COLO668 (cell line): ENCODE measurements around the gene FCHO2.
A peak's percentile ranks its signal among the peaks of the same experiment; 100 is the strongest.
"Not testable (repeated sequence)": the region's sequence is repeated elsewhere in the genome, so short reads cannot be mapped to it uniquely, and the experiment has no call there.

ENCODE experiments used
- DNase-seq: peaks from one replicate; lab custom pipeline; 2025; ENCODE audit not compliant: unreplicated experiment; lab: John Stamatoyannopoulos, UW

FCHO2 gene

DNA sequence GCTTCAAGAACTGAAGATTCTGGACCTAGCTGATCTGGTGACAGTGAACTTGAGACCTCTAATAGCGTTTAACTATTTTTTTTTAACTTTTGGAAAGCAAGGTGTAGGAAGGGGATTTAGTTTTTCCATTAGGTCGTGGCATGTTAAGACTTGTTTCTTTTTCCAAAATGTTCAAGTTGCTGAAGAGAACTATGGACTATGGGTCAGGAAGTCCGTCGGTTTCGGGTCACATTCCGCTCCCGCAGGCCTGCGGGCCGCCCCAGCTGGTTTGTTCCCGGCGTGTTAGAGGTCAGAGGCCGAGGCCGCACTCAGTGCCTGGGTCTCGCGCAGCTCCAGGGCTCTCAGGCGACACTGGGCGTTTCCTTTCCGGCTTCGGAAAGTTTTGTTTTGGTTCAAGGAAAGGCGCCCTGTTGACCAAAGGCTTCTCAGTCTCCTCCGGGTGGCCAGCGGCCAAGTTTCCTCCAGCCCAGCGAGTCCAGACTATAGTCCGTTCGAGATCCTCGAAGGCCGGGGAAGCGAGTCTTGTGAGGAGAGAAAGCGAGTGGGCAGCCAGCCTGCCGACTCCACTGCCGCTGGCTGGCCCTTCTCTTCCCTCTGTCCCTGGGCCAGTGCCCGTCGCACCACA lies 586 bp upstream of the FCHO2 start:
- peak; percentile 33 for DNase-seq

DNA sequence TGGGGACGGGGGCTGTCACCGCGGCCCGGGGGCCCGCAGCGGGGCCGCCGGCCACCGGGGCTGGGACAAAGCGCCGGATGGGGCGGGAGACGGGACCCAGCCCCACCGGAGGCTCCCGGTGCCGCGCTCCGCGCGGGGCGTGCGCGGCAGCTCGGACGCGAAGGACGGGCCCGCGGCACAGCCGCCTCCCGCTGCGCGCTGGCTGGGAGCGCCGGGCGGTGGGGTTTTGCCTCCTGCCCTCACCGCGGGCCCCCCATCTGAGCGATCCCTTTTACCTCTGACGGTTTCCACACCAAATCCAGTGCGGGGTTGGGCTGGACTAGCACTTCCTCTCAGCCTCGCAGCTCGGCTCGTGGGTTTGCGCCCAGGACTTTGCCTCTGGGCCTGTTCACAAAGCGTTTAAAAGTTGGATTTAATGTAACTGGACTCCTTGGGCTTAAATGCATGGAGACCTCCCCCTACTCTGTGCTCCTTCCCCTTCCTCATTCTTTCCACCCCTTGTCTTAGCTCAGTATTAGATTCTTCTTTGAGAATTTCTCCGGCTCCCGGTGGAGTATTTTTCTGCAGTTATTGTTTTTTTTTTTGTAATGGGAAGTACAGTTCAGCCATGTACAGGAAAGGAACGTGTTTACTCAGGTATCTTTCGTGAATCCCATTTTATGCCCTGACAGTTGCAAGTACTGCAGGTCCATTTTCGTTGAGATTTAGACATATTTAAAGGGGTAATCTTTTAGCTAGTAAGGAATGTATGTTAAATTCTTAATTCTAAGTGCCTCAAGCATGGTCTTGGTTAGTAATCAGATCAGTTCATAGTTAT lies 691 bp downstream of the FCHO2 start:
- peak; percentile 63 for DNase-seq

DNA sequence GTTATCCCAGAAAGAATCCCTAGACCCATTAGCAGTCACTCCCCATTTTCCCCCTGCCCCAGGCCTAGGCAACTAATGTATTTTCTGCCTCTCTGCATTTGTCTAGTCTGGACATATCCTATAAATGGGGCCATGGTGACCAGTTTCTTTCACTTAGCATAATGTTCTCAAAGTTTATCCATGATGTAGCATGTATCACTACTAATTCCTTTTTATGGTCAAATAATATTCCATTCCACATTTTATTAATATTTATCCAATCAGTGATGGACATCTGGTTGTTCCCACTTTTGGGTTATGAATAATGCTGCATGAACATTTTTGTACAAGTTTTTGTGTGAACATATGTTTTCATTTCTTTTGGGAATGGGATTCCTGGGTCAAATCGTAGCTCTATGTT lies 1.5 kb downstream of the FCHO2 start:
- no peak for DNase-seq

DNA sequence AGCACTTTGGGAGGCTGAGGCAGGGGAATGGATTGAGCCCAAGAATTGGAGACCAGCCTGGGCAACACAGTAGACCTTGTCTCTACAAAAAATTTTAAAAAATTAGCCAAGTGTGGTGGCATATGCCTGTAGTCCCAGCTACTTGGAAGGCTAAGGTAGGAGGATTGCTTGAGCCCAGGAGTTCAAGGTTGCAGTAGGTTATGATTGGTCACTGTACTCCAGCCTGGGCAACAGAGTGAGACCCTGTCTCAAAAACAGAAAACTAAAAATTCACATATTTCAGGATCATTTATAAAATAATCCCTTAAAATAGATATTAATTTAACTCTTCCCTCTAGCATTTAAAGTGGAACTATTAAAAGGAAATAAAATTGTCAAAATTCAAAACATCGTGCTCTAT lies 3.4 kb downstream of the FCHO2 start:
- DNase-seq, result no peak

DNA sequence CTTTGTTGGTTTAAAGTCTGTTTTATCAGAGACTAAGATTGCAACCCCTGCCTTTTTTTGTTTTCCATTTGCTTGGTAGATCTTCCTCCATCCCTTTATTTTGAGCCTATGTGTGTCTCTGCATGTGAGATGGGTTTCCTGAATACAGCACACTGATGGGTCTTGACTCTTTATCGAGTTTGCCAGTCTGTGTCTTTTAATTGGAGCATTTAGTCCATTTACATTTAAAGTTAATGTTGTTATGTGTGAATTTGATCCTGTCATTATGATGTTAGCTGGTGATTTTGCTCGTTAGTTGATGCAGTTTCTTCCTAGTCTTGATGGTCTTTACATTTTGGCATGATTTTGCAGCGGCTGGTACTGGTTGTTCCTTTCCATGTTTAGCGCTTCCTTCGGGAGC lies 18.6 kb downstream of the FCHO2 start:
- DNase-seq, result not testable (repeated sequence)

DNA sequence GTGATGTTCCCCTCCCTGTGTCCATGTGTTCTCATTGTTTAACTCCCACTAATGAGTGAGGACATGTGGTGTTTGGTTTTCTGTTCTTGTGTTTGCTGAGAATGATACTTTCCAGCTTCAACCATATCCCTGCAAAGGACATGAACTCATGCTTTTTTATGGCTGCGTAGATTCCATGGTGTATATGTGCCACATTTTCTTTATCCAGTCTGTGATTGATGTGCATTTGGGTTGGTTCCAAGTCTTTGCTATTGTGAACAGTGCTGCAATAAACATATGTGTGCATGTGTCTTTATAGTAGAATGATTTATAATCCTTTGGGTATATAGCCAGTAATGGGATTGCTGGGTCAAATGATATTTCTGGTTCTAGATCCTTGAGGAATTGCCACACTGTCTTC lies 21.0 kb downstream of the FCHO2 start:
- DNase-seq, result peak; percentile 28

DNA sequence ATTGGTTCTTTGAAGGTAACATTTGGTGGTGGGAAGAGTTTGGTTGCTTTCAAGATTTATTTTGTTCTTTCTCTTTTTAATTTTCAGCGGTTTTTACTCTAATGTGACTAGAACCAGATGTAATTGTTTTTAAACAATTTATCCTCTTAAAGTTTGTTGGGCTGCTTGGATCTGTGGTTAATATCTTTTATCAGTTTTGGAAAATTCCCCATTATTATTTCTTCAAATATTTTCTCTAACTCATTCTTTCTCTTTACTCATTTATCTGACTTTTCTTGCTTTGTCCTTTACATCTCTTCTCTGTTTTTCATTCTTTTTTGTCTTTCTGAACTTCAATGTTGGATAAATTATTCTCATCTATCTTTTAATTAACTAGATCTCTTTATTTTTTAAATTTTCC lies 29.9 kb downstream of the FCHO2 start:
- DNase-seq, result no peak

DNA sequence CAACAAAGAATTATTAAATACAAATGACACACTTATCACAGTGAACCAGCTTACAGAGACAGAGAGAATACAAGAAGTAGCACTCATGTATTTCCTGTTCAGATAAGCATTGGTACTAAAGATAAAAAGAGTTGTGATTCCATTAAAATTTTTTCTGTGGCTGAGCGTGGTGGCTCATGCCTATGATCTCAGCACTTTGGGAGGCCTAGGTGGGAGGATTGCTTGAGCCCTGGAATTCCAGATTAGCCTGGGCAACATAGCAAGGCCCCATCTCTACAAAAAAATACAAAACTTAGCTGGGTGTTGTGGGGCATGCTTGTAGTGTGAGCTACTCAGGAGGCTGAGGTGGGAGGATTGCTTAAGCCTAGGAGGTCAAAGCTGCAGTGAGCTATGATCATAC lies 32.9 kb downstream of the FCHO2 start:
- DNase-seq, result no peak

DNA sequence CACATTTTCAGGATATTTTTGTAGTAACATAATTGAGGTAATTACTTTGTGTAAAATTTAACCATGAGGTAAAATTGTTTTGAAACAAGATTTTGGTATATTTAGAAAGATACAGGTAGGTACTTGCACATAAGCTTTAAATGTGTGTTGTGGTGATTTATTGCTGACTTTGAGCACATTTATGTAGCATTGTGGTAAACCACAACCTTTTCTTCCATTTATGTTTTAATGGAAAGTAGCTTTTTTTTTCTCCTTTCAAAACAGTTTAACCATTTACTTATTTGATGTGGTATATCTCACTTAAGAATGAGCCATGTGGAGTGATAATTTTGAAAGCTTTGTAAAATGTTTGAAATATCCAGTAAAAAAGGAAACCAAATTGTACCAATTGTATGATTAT lies 35.6 kb downstream of the FCHO2 start:
- DNase-seq, result no peak

DNA sequence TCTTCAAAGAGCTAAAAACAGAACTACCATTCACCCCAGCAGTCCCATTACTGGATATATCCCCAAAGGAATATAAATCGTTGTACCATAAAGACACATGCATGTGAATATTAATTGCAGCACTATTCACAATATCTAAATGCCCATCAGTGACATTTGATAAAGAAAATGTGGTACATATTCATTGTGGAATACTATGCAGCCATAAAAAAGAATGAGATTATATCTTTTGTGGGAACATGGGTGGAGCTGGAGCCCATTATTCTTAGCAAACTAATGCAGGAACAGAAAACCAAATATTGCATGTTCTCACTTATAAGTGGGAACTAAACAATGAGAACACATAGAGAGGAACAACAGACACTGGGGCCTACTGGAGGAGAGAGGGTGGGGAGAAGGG lies 38.7 kb downstream of the FCHO2 start:
- DNase-seq, result no peak

DNA sequence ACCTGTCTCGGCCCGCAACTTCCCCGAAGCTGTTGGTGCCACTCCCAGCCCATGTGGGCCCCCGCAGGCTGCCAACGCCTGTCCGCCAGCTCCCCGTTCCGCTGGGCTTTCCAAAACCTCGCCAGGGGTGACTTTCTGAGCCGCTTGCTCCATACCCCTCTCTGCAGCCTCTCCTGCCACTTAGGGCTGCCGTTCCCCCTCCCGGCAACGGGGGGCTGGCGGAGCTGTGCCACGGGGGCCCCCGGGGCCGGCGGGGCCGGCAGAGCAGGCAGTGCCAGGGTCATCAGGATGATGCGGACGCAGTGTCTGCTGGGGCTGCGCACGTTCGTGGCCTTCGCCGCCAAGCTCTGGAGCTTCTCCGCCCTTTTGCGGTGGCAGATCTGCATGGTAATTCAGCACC lies 40.8 kb downstream of the FCHO2 start:
- DNase-seq, result no peak

DNA sequence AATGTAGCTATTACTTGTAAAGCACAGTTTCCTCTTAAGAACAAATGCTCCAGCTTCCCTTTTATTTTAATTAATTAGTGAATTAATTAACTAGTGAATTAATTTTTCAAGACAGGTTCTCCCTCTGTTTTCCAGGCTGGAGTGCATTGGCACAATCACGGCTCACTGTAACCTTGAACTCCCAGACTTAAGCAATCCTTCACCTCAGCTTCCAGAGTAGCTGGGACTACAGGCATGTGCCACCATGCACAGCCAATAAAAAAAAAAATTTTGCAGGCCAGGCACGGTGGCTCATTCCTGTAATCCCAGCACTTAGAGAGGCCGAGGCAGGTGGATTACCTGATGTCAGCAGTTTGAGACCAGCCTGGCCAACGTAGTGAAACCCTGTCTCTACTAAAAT lies 44.1 kb downstream of the FCHO2 start:
- no peak for DNase-seq

DNA sequence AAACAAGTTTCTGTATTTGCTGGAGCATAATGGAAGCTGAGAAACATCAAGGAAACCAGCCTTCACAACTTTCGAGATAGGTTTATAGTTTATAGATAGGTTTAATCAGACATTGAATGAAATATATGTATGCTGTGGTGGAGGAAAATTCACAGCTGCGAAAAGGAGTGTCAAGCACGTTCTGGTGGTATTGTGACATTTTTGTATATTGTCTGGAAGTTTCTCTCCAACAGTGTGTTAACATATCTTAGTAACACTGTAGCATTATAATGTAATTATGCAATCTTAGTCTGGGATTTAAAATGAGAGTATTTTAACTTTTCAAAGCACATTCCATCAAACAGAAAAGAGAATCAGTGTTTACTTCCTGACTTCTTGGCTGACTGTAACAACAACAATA lies 50.0 kb downstream of the FCHO2 start:
- DNase-seq, result no peak

DNA sequence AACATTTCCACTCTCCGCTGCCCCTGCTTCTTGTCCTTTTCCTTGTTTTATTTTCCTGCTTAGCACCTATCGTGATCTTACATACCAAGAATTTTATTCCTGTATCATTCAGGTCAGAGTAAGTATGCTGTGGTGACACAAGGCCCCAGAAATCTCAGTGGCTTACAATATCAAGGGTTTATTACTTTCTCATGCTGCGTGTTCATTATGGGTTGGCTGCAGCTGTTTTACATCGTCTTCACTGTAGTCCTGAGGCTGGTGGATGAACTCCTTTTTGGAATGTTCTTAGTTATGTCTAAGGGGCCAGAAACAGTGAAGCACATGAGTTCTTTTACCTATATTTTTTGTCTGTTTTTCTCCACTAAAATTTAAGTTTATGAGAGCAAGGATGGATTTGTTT lies 51.2 kb downstream of the FCHO2 start:
- DNase-seq, result no peak

DNA sequence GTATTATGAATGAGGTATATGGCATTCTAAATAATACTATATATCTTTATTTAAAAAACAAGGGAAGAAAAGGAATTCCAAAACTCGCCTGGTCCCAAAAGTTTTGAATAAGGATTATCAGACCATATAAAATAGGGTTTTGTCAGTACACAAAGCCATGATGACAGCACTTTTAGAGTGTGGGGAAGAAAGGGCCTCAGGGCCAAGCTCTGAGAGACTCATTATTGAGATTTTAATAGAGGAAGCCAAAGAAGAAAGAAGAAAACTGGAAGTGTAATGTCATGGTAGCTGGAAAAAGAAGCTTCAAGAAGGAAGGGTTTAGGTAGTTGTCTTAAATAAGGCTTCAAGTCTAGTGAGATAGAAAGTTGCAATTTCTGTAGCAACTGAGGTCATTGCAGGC lies 53.0 kb downstream of the FCHO2 start:
- no peak for DNase-seq

DNA sequence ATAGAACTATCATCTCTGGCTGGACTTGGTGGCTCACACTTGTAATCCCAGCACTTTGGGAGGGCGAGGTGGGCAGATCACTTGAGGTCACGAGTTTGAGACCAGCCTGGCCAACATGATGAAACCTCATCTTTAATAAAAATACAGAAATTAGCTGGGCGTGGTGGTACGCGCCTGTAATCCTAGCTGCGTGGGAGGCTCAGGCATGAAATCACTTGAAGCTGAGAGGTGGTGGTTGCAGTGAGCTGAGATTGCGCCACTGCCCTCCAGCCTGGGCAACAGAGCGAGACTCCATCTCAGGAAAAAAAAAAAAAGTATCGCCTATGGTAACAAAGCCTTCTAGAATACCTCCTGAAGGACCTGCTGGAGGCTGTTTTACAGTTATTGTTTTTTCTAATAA lies 55.8 kb downstream of the FCHO2 start:
- not testable (repeated sequence) for DNase-seq

DNA sequence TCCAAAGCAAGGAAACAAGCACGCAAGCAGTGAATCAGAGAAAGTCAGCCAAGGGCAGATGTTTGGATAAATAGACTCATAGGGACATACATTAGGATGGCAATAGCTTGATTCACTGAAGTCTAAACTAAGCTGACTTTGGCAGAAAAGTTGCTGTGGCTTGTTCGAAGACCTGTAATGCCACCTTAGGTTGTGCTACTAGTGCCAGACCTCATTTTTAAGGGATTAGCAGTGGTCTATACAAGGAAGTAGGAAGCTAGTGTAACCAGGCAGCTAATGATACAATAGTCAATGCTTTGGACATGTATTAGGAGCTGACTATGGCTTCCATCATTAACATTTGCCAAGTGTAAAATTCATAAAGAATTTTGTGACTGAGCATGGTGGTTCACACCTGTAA lies 63.1 kb downstream of the FCHO2 start:
- DNase-seq, result no peak

DNA sequence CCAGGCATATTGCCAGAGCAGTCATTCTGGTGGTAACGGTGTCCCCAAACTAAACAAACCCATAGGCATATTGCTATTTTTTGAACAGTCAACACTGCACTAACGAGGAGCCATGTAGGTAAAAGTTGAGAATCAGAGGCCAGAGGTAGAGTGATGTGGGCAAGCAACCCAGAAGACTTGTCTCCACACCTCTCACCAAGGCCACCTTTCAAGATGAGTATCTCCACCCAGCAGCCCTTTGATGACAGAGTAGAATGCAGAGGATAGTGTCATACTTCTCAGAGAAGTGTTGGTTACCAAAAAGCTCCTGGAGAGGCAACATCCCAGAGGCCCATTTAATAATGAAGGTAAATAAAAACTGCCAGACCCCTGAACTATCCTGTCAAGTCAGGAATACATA lies 63.9 kb downstream of the FCHO2 start:
- DNase-seq, result no peak

DNA sequence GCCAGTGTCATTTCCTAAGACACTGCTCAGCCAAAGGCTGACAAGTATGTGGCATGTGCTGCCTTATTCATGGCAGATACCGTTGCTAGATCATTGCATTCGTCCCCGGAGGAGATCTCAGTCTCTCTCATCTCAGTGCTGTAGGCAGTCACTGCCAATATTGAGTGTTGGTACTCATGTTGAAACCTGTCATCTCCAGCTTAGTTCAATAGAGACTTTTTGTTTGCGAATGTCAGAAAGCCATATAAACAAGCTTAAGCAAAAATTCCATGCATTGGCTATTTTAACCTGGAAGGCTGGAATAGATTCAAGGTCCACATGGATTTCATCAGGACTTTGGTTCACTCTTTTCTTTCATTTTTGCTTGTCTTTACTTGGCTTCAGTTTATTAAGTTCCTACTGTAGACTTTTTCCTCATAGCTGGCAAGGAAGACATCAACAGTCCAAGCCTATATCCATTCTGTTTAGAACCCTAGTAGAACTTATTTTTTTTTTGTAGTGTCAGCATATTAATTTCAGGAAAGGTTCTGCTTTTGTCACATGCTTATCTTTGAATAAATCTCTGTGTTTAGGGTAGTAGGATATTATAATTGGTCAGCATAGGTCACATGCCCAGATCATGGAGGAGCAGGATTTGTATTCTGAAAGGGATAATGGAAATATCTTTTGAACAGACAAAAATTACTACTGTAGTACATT lies 66.8 kb downstream of the FCHO2 start:
- no peak for DNase-seq

DNA sequence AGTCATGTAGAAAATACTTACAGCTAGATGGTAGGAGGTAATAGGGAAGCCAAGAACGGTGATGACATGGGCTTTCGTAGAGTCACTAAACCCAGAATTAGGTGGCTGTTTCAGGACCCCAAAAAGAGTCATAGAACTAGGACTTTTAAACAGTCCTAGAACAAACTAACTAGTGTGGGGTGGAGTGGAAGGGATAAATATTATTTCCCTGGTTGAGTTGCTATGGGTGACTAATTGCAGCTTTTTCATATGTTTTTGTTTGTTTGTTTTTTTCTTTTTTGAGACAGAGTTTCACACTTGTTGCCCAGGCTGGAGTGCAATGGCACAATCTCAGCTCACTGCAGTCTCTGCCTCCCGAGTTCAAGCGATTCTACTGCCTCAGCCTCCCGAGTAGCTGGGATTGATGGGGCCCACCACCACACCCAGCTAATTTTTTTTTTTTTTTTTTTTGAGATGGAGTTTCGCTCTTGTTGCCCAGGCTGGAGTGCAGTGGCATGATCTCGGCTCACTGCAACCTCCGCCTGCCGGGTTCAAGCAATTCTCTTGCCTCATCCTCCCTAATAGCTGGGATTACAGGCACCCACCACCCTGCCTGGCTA lies 69.2 kb downstream of the FCHO2 start:
- not testable (repeated sequence) for DNase-seq

DNA sequence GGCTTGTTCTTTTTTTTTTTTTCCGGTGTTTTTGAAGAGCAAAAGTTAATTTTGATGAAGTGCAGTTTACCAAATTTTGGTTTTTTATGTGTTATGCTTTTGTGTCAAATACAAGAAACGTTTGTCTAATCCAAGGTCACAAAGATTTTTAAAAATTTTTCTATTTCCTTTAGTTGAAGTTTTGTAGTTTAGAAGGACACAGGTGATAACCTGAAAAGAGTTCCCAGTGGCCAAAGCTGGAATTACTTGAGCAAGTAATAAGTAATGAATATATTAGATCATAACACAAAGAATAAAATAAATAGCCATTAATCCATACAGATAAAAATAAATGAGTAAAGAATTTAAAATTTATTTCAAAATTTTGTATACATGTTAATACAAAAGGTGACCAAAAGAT lies 71.5 kb downstream of the FCHO2 start:
- no peak for DNase-seq

DNA sequence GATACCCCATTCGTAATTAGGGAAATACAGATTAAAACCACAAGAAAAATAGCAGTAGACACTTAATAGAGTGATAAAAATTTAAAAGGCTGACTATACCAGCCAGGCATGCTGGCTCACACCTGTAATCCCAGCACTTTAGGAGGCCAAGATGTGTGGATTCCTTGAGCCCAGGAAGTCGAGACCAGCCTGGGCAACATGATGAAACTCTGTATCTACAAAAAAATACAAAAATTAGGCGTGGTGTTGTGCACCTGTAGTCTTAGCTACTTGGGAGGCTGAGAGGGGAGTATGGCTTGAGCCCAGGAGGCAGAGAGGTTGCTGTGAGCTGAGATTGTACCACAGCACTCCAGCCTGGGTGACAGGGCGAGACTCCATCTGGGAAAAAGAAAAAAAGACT lies 72.0 kb downstream of the FCHO2 start:
- no peak for DNase-seq
